ENCODE results near the gene CARNS1.

- TF ChIP-seq CTCF (IDR thresholded peaks at IDR 0.05), result no peak
- no peak for TF ChIP-seq POLR2A (IDR thresholded peaks at IDR 0.05)
Observed at GRCh38 chr11:67429038-67429668, 13.7 kb downstream of the CARNS1 start.

Data from upper lobe of left lung (tissue), 4 donors.